Iris pigment epithelial cell (primary cell): ENCODE data around the gene ASTN2.
A peak's percentile ranks its signal among the peaks of the same experiment; 100 is the strongest.

Experiments used
- DNase-seq: peaks from one replicate; pipeline ENCODE4 v3.0.0-alpha.2; 2011; ENCODE audit warnings: low read depth

ASTN2 gene

GRCh38 chr9:117104716-117105495 lies 310.0 kb downstream of the ASTN2 start:
- peak; percentile 48 for DNase-seq

GRCh38 chr9:117104206-117104605 lies 310.7 kb downstream of the ASTN2 start:
- peak; percentile 25 for DNase-seq

- no peak for DNase-seq
Observed at GRCh38 chr9:117103438-117104110, 311.3 kb downstream of the ASTN2 start.

- no peak for DNase-seq
Observed at GRCh38 chr9:117101008-117101407, 313.8 kb downstream of the ASTN2 start.

GRCh38 chr9:117098331-117098730 lies 316.5 kb downstream of the ASTN2 start:
- DNase-seq = no peak

- peak; percentile 12 for DNase-seq
Observed at GRCh38 chr9:117097761-117098160, 317.1 kb downstream of the ASTN2 start.

- no peak for DNase-seq
Observed at GRCh38 chr9:117096138-117096537, 318.7 kb downstream of the ASTN2 start.

- no peak for DNase-seq
Observed at GRCh38 chr9:117095081-117095480, 319.8 kb downstream of the ASTN2 start.

GRCh38 chr9:117093891-117094844 lies 320.7 kb downstream of the ASTN2 start:
- DNase-seq = peak; percentile 21

- peak; percentile 65 for DNase-seq
Observed at GRCh38 chr9:117092582-117092981, 322.3 kb downstream of the ASTN2 start.

GRCh38 chr9:117091529-117091928 lies 323.3 kb downstream of the ASTN2 start:
- DNase-seq = no peak

- no peak for DNase-seq
Observed at GRCh38 chr9:117088786-117089185, 326.1 kb downstream of the ASTN2 start.

- no peak for DNase-seq
Observed at GRCh38 chr9:117088140-117088539, 326.7 kb downstream of the ASTN2 start.

GRCh38 chr9:117084221-117084620 lies 330.6 kb downstream of the ASTN2 start:
- DNase-seq = no peak

- DNase-seq = no peak
Observed at GRCh38 chr9:117083559-117083958, 331.3 kb downstream of the ASTN2 start.

- no peak for DNase-seq
Observed at GRCh38 chr9:117081641-117082317, 333.1 kb downstream of the ASTN2 start.

GRCh38 chr9:117080765-117081390 lies 334.0 kb downstream of the ASTN2 start:
- DNase-seq = no peak

GRCh38 chr9:117076571-117077290 lies 338.1 kb downstream of the ASTN2 start:
- no peak for DNase-seq

- DNase-seq = no peak
Observed at GRCh38 chr9:117075636-117076035, 339.2 kb downstream of the ASTN2 start.

- DNase-seq = no peak
Observed at GRCh38 chr9:117074784-117075520, 339.9 kb downstream of the ASTN2 start.
